ENCODE data around the gene VWA5B2. TPM values are rescaled to one million over a fixed set of nuclear protein-coding genes. Genes with fewer than 3 reads are reported as not detected.

The VWA5B2 gene
- polyA plus RNA-seq, 1 donor from 2014 or later: 0.33 TPM

DNA sequence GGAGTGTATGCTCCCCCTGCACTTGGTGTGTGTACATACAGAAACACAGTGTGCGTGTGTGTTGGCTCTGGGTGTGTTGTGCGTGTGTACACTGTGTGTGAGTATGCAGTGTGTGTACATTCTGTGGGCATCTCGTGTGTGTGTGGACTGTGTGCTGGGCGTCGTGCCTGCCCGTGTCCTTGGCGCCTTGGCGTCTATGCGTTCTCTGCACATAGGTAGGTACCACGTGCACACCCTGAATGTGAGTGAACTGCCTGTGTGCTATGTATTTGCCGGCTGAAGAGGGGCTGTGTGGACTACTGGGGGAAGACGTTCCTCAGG lies 46.0 kb downstream of the VWA5B2 start:
- H4K20me1 ChIP-seq (ENCODE audit: insufficient read depth): no peaks in the 10 kb centered on the region
- no peaks in the 10 kb centered on the region for H3K9me2 ChIP-seq (ENCODE audit: insufficient read depth, low read length)
- peaks cover 42% of the 10 kb centered on the region for H3K27me3 ChIP-seq (ENCODE audit: insufficient read depth, low read depth, low read length)
- no peaks in the 10 kb centered on the region for H3F3A ChIP-seq (ENCODE audit: insufficient read depth, low read length, poor library complexity, severe bottlenecking)
- no peak overlapping the region for H2AFZ ChIP-seq (ENCODE audit: low read depth, low read length)
- no peak overlapping the region for H3K27ac ChIP-seq (ENCODE audit: low read length)
- no peak overlapping the region for H3K4me2 ChIP-seq (ENCODE audit: low read length)
- no peaks in the 10 kb centered on the region for H3K9me3 ChIP-seq (ENCODE audit: low read length)
- no peaks in the 10 kb centered on the region for H3K79me2 ChIP-seq (replicated peaks; ENCODE audit: insufficient read depth, low read length)
- no peak overlapping the region for H3K4me3 ChIP-seq (ENCODE audit: low read length)
- H3K9ac ChIP-seq (ENCODE audit: low read length): no peak overlapping the region
- H3K36me3 ChIP-seq (ENCODE audit: insufficient read depth, low read length): no peaks in the 10 kb centered on the region
- TF ChIP-seq SMC3 (conservative IDR thresholded peaks at IDR 0.05; ENCODE audit: poor library complexity): no peak
- TF ChIP-seq POLR2AphosphoS5 (IDR thresholded peaks at IDR 0.05): no peak
- no peak for TF ChIP-seq CTCF (IDR thresholded peaks at IDR 0.05; ENCODE audit: poor library complexity, severe bottlenecking)
- no peak for TF ChIP-seq REST (IDR thresholded peaks at IDR 0.05; ENCODE audit: borderline replicate concordance)
- no peak for TF ChIP-seq TAF1 (IDR thresholded peaks at IDR 0.05; ENCODE audit: low read depth)
- TF ChIP-seq EP300 (conservative IDR thresholded peaks at IDR 0.05; ENCODE audit: poor library complexity, severe bottlenecking): no peak
- TF ChIP-seq RAD21 (conservative IDR thresholded peaks at IDR 0.05): no peak
- TF ChIP-seq MXI1 (conservative IDR thresholded peaks at IDR 0.05; ENCODE audit: poor library complexity, severe bottlenecking): no peak
- TF ChIP-seq EZH2 (IDR thresholded peaks at IDR 0.05; ENCODE audit: borderline replicate concordance, insufficient read depth, low read length, poor library complexity, severe bottlenecking): no peak

- H3K27ac ChIP-seq (ENCODE audit: low read length): no peak within 1 kb of the TSS
- H3K27me3 ChIP-seq (ENCODE audit: insufficient read depth, low read depth, low read length): peaks cover 42% of the 10 kb centered on the region
- no peak within 1 kb of the TSS for H3K9ac ChIP-seq (ENCODE audit: low read length)
- no peaks in the 10 kb centered on the region for H3F3A ChIP-seq (ENCODE audit: insufficient read depth, low read length, poor library complexity, severe bottlenecking)
- H3K9me3 ChIP-seq (ENCODE audit: low read length): no peaks in the 10 kb centered on the region
- no peaks in the 10 kb centered on the region for H3K79me2 ChIP-seq (replicated peaks; ENCODE audit: insufficient read depth, low read length)
- H4K20me1 ChIP-seq (ENCODE audit: insufficient read depth): no peaks in the 10 kb centered on the region
- no peak for TF ChIP-seq REST (IDR thresholded peaks at IDR 0.05; ENCODE audit: borderline replicate concordance)
- no peak for TF ChIP-seq MXI1 (conservative IDR thresholded peaks at IDR 0.05; ENCODE audit: poor library complexity, severe bottlenecking)
- no peak for TF ChIP-seq EP300 (conservative IDR thresholded peaks at IDR 0.05; ENCODE audit: poor library complexity, severe bottlenecking)
- no peak for TF ChIP-seq CTCF (IDR thresholded peaks at IDR 0.05; ENCODE audit: poor library complexity, severe bottlenecking)
- TF ChIP-seq TAF1 (IDR thresholded peaks at IDR 0.05; ENCODE audit: low read depth): no peak
- H3K4me3 ChIP-seq (ENCODE audit: low read length): no peak within 1 kb of the TSS
- H3K9me2 ChIP-seq (ENCODE audit: insufficient read depth, low read length): no peaks in the 10 kb centered on the region
- no peak within 1 kb of the TSS for H2AFZ ChIP-seq (ENCODE audit: low read depth, low read length)
- no peak within 1 kb of the TSS for H3K4me2 ChIP-seq (ENCODE audit: low read length)
- H3K36me3 ChIP-seq (ENCODE audit: insufficient read depth, low read length): no peaks in the 10 kb centered on the region
These were observed 46.9 kb downstream of the VWA5B2 start, which contains the start of gene ECE2 for GRCh38 chr3:184275961-184276910. Gene ECE2 (plus strand): TSS chr3:184276022. CDS start chr3:184276154, 132 bp downstream.

Data from neural cell (in vitro differentiated cells).